Aorta (tissue), 5 donors: ENCODE results near the gene DHX58. TPM values are rescaled to one million over a fixed set of nuclear protein-coding genes. Genes with fewer than 3 reads are reported as not detected.

ENCODE experiments used
- ATAC-seq: fragments of 200-7000 bp; cut with Tn5 transposase; one replicate; pipeline ENCODE4 v1.9.1; 2022; ENCODE audit warnings: moderate library complexity; ENCODE audit not compliant: low FRiP score
- DNase-seq, 2 donors: peaks; one replicate each; pipeline ENCODE4 v3.0.0-alpha.2; 2020
- H3K27ac ChIP-seq, 2 donors: one replicate each; pipeline ENCODE4 v1.5.1; 2013; ENCODE audit warnings: low read length in 2 of 2, mild to moderate bottlenecking in 2 of 2, moderate library complexity in 2 of 2, control low read depth in 1 of 2, inconsistent platforms in 1 of 2, low read depth in 1 of 2
- H3K27me3 ChIP-seq, 2 donors: one replicate each; pipeline ENCODE4 v1.6.1; 2013; ENCODE audit warnings: control low read depth in 1 of 2, low read length in 1 of 2, mild to moderate bottlenecking in 1 of 2, moderate library complexity in 1 of 2; ENCODE audit not compliant: insufficient read depth in 2 of 2, control insufficient read depth in 1 of 2
- H3K36me3 ChIP-seq, 2 donors: one replicate each; pipeline ENCODE4 v1.6.1; 2013; ENCODE audit warnings: control low read depth in 1 of 2, low read length in 1 of 2, mild to moderate bottlenecking in 1 of 2; ENCODE audit not compliant: insufficient read depth in 2 of 2, control insufficient read depth in 1 of 2
- H3K4me1 ChIP-seq, 2 donors: one replicate each; pipeline ENCODE4 v1.6.1; 2013; ENCODE audit warnings: low read length in 2 of 2, control low read depth in 1 of 2, mild to moderate bottlenecking in 1 of 2, moderate library complexity in 1 of 2; ENCODE audit not compliant: insufficient read depth in 2 of 2, control insufficient read depth in 1 of 2
- H3K4me3 ChIP-seq, 2 donors: one replicate each; pipeline ENCODE4 v1.5.1; 2013; ENCODE audit warnings: low read length in 2 of 2, control low read depth in 1 of 2, mild to moderate bottlenecking in 1 of 2
- H3K9me3 ChIP-seq: one replicate; pipeline ENCODE4 v1.6.1; 2013; ENCODE audit warnings: mild to moderate bottlenecking, low read length; ENCODE audit not compliant: control insufficient read depth
- WGBS, 2 donors: extraction: QIAGEN DNeasy Blood & Tissue Kit; methylation state at CpG; one replicate each; pipeline ENCODE4 v1.1.7; 2013; 5-methylcytosine and 5-hydroxymethylcytosine counted together
- intact Hi-C, 2 donors: fragments of 100-400 bp; cut with DNase I; formaldehyde crosslinking; loops; one replicate each; pipeline versions ENCODE4 v1.14.2 to v1.15.0; 2022
- polyA plus RNA-seq, 2 donors: library from polyadenylated mRNA; stranded (reverse); fragments of 200-250 nt; gene quantifications; one replicate each; pipeline ENCODE4 v1.2.3, GENCODE V29; 2013
- total RNA-seq, 2 donors: library from RNA; stranded (reverse); fragmentation: NEBNext Ultra II Directional; extraction: Animal tissue kit (Norgen Biotek cat#: 25700); gene quantifications; one replicate each; pipeline ENCODE4 v1.2.1, GENCODE V29; 2021
- donor health status: healthy with polysubstance abuse.
- donor health status: Bipolar disorder and iron deficiency.
- donor health status: DM: no; HTN: no; CAD: no.
- donor health status: DM: no; HTN: no; CAD: no.
- donor health status: DM: yes; HTN: yes; CAD: no.

DHX58 gene
- total and polyA plus RNA-seq, 4 donors = 3.6 to 45.5 (median 18.0) TPM

- 57 to 60% methylated on average over 7 of the region's 7 CpGs for WGBS, 2 donors
- Histone ChIP-seq H3K36me3 (no peaks in the 10 kb centered on the region), H3K4me3 (no peak overlapping the region), H3K27ac (no peak overlapping the region), H3K27me3 (no peaks in the 10 kb centered on the region), H3K4me1 (no peaks in the 10 kb centered on the region), H3K9me3 (no peaks in the 10 kb centered on the region)
- DNase-seq = no peak
- intact Hi-C loops = no loop called here
- ATAC-seq = no peak
Observed at GRCh38 chr17:42058063-42058462, 54.5 kb downstream of the DHX58 start.

DNA sequence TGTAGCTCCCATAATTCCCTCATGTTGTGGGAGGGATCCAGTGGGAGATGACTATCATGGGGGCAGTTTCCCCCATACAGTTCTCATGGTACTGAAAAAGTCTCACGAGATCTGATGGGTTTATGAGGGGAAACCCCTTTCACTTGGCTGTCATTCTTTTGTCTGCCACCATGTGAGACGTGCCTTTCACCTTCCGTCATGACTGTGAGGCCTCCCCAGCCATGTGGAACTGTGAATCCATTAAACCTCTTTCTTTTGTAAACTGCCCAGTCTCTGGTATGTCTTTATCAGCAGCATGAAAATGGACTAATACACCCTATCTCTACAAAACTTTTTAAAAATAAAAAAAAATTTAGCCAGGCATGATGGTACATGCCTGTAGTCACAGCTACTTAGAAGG lies 55.9 kb downstream of the DHX58 start:
- Histone ChIP-seq H3K9me3 (no peaks in the 10 kb centered on the region), H3K4me3 (no peak overlapping the region), H3K4me1 (no peaks in the 10 kb centered on the region), H3K36me3 (no peaks in the 10 kb centered on the region), H3K27ac (no peak overlapping the region), H3K27me3 (no peaks in the 10 kb centered on the region)
- no peak for DNase-seq
- intact Hi-C loops = no loop called here
- no peak for ATAC-seq
- 77 to 79% methylated on average over 3 of the region's 3 CpGs for WGBS, 2 donors

DNA sequence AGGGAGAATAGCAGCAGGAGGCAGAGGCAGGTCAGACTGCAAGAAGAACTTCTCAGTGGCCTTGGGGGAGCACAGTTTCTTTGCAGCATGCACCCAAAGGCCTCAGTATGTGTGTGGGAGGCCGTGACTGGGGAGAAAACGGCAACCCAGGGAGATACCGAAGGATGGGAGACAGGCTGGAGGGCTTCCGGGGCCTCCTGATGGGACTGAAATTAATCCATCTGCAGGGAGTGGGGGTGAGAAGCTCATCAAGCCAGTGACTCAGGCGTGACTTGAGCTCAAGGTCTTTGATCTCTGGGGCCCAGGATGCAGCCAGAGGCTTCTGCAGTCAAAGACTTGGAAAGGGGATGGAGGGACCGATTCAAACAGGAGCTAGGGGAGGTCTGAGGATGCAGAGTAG lies 57.0 kb downstream of the DHX58 start:
- H3K9me3 ChIP-seq = no peaks in the 10 kb centered on the region
- no peak overlapping the region for H3K4me3 ChIP-seq
- H3K27ac ChIP-seq = no peak overlapping the region
- no peaks in the 10 kb centered on the region for H3K27me3 ChIP-seq
- no peak for DNase-seq
- WGBS, 2 donors = 31 to 41% methylated on average over 6 of the region's 6 CpGs
- no peaks in the 10 kb centered on the region for H3K36me3 ChIP-seq
- H3K4me1 ChIP-seq = no peaks in the 10 kb centered on the region
- intact Hi-C loops = no loop called here
- ATAC-seq = no peak

GRCh38 chr17:42055027-42055426 lies 57.5 kb downstream of the DHX58 start:
- H3K4me3 ChIP-seq = no peak overlapping the region
- no peak for DNase-seq
- no peaks in the 10 kb centered on the region for H3K36me3 ChIP-seq
- H3K27me3 ChIP-seq = no peaks in the 10 kb centered on the region
- no peak overlapping the region for H3K27ac ChIP-seq
- no peak for ATAC-seq
- no peaks in the 10 kb centered on the region for H3K9me3 ChIP-seq
- no peaks in the 10 kb centered on the region for H3K4me1 ChIP-seq
- intact Hi-C loops = no loop called here
- 20 to 24% methylated on average over 3 of the region's 3 CpGs for WGBS, 2 donors

- H3K36me3 ChIP-seq = no peaks in the 10 kb centered on the region
- no peak overlapping the region for H3K4me3 ChIP-seq
- DNase-seq (no peak), ATAC-seq (no peak)
- H3K27ac ChIP-seq = no peak overlapping the region
- no peaks in the 10 kb centered on the region for H3K9me3 ChIP-seq
- intact Hi-C loops = no loop called here
- no peaks in the 10 kb centered on the region for H3K4me1 ChIP-seq
- WGBS, 2 donors = 10 to 14% methylated on average over 8 to 12 of the region's 12 CpGs
- no peaks in the 10 kb centered on the region for H3K27me3 ChIP-seq
Observed at GRCh38 chr17:42053731-42054500, 58.6 kb downstream of the DHX58 start.

- DNase-seq (no peak), ATAC-seq (no peak)
- WGBS, 2 donors = 58 to 64% methylated on average over 6 of the region's 6 CpGs
- intact Hi-C loops = no loop called here
- Histone ChIP-seq H3K36me3 (no peaks in the 10 kb centered on the region), H3K9me3 (no peaks in the 10 kb centered on the region), H3K4me3 (no peak overlapping the region), H3K4me1 (no peaks in the 10 kb centered on the region), H3K27me3 (no peaks in the 10 kb centered on the region), H3K27ac (no peak overlapping the region)
Observed at GRCh38 chr17:42052346-42052877, 60.1 kb downstream of the DHX58 start.

- DNase-seq (no peak), ATAC-seq (no peak)
- no peak overlapping the region for H3K4me3 ChIP-seq
- intact Hi-C loops = no loop called here
- no peaks in the 10 kb centered on the region for H3K36me3 ChIP-seq
- 90 to 92% methylated on average over 7 of the region's 7 CpGs for WGBS, 2 donors
- H3K9me3 ChIP-seq = no peaks in the 10 kb centered on the region
- no peak overlapping the region for H3K27ac ChIP-seq
- no peaks in the 10 kb centered on the region for H3K27me3 ChIP-seq
- no peaks in the 10 kb centered on the region for H3K4me1 ChIP-seq
Observed at GRCh38 chr17:42051645-42052044, 60.9 kb downstream of the DHX58 start.
